CD4-positive, alpha-beta T cell (primary cell): ENCODE measurements around the gene CDH8. TPM values are rescaled to one million over a fixed set of nuclear protein-coding genes. Genes with fewer than 3 reads are reported as not detected.

Experiments used
- ATAC-seq: fragments of 200-7000 bp; cut with Tn5 transposase; one replicate; pipeline ENCODE4 v1.10.0; 2022; ENCODE audit warnings: mild to moderate bottlenecking; ENCODE audit not compliant: poor library complexity
- CTCF ChIA-PET: fragments of 350-600 bp; sonication (Branson Sonifier 250); formaldehyde crosslinking; loops from one replicate; lab custom pipeline; 2021; ENCODE audit warnings: antibody characterized with exemption, inconsistent platforms; lab: Charles Lee
- POLR2A ChIA-PET: fragments of 350-600 bp; sonication (Branson Sonifier 250); formaldehyde crosslinking; loops from one replicate; lab custom pipeline; 2021; ENCODE audit warnings: antibody characterized with exemption, inconsistent platforms; lab: Charles Lee
- DNase-seq, 14 experiments: peaks; one replicate each; pipeline ENCODE4 v3.0.0-alpha.2; 2013 to 2020; ENCODE audit warnings: mixed read lengths in 2 of 14
- H3K27ac ChIP-seq, 2 donors: one replicate each; pipeline versions ENCODE4 v1.5.1 to v1.7.0; 2013; ENCODE audit warnings: low read length in 2 of 2, low read depth in 1 of 2, mild to moderate bottlenecking in 1 of 2
- H3K27me3 ChIP-seq, 2 experiments: 1 replicate in 1 of 2; 2 replicates in 1 of 2; pipeline versions ENCODE4 v1.6.1 to v1.7.0; 2013; ENCODE audit warnings: low read length in 2 of 2, control low read depth in 1 of 2, mild to moderate bottlenecking in 1 of 2, moderate library complexity in 1 of 2; ENCODE audit not compliant: insufficient read depth in 2 of 2, control insufficient read depth in 1 of 2
- H3K36me3 ChIP-seq: one replicate; pipeline ENCODE4 v1.6.1; 2013; ENCODE audit warnings: low read length, control low read depth; ENCODE audit not compliant: insufficient read depth
- H3K4me1 ChIP-seq: one replicate; pipeline ENCODE4 v1.6.1; 2013; ENCODE audit warnings: low read length, control low read depth; ENCODE audit not compliant: insufficient read depth
- H3K4me3 ChIP-seq: one replicate; pipeline ENCODE4 v1.5.1; 2013; ENCODE audit warnings: mild to moderate bottlenecking, low read length, moderate library complexity
- H3K9me3 ChIP-seq, 2 experiments: 1 replicate in 1 of 2; 2 replicates in 1 of 2; pipeline versions ENCODE4 v1.6.1 to v1.7.0; 2013; ENCODE audit warnings: low read length in 2 of 2, mild to moderate bottlenecking in 2 of 2, control low read depth in 1 of 2, moderate library complexity in 1 of 2; ENCODE audit not compliant: control insufficient read depth in 1 of 2, insufficient read depth in 1 of 2
- H3K27ac Mint-ChIP-seq: one replicate; pipeline ENCODE4 v1.8.0; 2020; ENCODE audit warnings: mixed read lengths
- H3K27me3 Mint-ChIP-seq: one replicate; pipeline ENCODE4 v1.8.0; 2021; ENCODE audit warnings: mixed read lengths
- H3K36me3 Mint-ChIP-seq: one replicate; pipeline ENCODE4 v1.8.0; 2021; ENCODE audit warnings: low read depth, mixed read lengths
- H3K4me1 Mint-ChIP-seq: one replicate; pipeline ENCODE4 v1.8.0; 2021; ENCODE audit warnings: low read depth, mixed read lengths
- H3K4me3 Mint-ChIP-seq: one replicate; pipeline ENCODE4 v1.8.0; 2020; ENCODE audit warnings: mild to moderate bottlenecking, mixed read lengths
- H3K9me3 Mint-ChIP-seq: one replicate; pipeline ENCODE4 v1.8.0; 2020; ENCODE audit warnings: mixed read lengths
- CTCF ChIP-seq: fragments of 200-600 bp; IDR thresholded peaks from one replicate; pipeline ENCODE4 v1.8.0; 2022; ENCODE audit warnings: antibody characterized with exemption, mild to moderate bottlenecking
- intact Hi-C, 2 experiments: fragments of 100-400 bp; cut with DNase I in 1 of 2; cut with micrococcal nuclease in 1 of 2; formaldehyde crosslinking; loops; one replicate each; pipeline versions ENCODE4 v1.15.1 to v1.9.0; 2023 to 2025; cut with DNase I, micrococcal nuclease
- total RNA-seq, 174 experiments: library from RNA in 2 of 174; stranded (reverse) in 2 of 174; gene quantifications; one replicate each; pipeline ENCODE4 v1.2.3 and lab custom pipeline; 2021 to 2026

Gene CDH8
- total RNA-seq, 2 experiments from 2014 or later = not detected

- intact Hi-C loops = no loop called here
- no peaks in the 10 kb centered on the region for H3K36me3 ChIP-seq
- no peaks in the 10 kb centered on the region for H3K27me3 Mint-ChIP-seq
- no peaks in the 10 kb centered on the region for H3K36me3 Mint-ChIP-seq
- no peak overlapping the region for H3K27ac ChIP-seq
- H3K27ac Mint-ChIP-seq = no peak overlapping the region
- peaks cover 11% of the 10 kb centered on the region for H3K9me3 Mint-ChIP-seq
- ChIA-PET CTCF (no interaction called here), POLR2A (no interaction called here)
- H3K27me3 ChIP-seq = no peaks in the 10 kb centered on the region
- H3K9me3 ChIP-seq = peaks cover 6 to 7% of the 10 kb centered on the region in 2 experiments
- DNase-seq (no peak), ATAC-seq (no peak)
- TF ChIP-seq CTCF = no peak
- H3K4me3 Mint-ChIP-seq = no peak overlapping the region
- H3K4me1 Mint-ChIP-seq = no peaks in the 10 kb centered on the region
- H3K4me1 ChIP-seq = no peaks in the 10 kb centered on the region
- H3K4me3 ChIP-seq = no peak overlapping the region
These were observed 150.9 kb downstream of the CDH8 start for GRCh38 chr16:61885343-61885742.

- POLR2A ChIA-PET = no interaction called here
- intact Hi-C loops = no loop called here
- no peak overlapping the region for H3K27ac ChIP-seq
- peaks cover 4 to 8% of the 10 kb centered on the region in 2 experiments for H3K9me3 ChIP-seq
- H3K4me1 ChIP-seq = no peaks in the 10 kb centered on the region
- ATAC-seq (no peak), DNase-seq (no peak)
- no peaks in the 10 kb centered on the region for H3K27me3 Mint-ChIP-seq
- no peak overlapping the region for H3K4me3 ChIP-seq
- no peaks in the 10 kb centered on the region for H3K36me3 ChIP-seq
- CTCF ChIA-PET = no interaction called here
- no peak for TF ChIP-seq CTCF
- no peaks in the 10 kb centered on the region for H3K36me3 Mint-ChIP-seq
- H3K27me3 ChIP-seq = no peaks in the 10 kb centered on the region
- no peak overlapping the region for H3K4me3 Mint-ChIP-seq
- H3K27ac Mint-ChIP-seq = no peak overlapping the region
- no peaks in the 10 kb centered on the region for H3K4me1 Mint-ChIP-seq
- H3K9me3 Mint-ChIP-seq = peaks cover 14% of the 10 kb centered on the region
These were observed 156.9 kb downstream of the CDH8 start for GRCh38 chr16:61879306-61879705.

- no peaks in the 10 kb centered on the region for H3K4me1 Mint-ChIP-seq
- no peak for TF ChIP-seq CTCF
- Histone ChIP-seq H3K4me3 (no peak overlapping the region), H3K27ac (no peak overlapping the region), H3K36me3 (no peaks in the 10 kb centered on the region), H3K4me1 (no peaks in the 10 kb centered on the region), H3K27me3 (no peaks in the 10 kb centered on the region), H3K9me3 (peaks cover 4% of the 10 kb centered on the region in 2 experiments)
- H3K9me3 Mint-ChIP-seq = peaks cover 17% of the 10 kb centered on the region
- CTCF ChIA-PET = no interaction called here
- H3K36me3 Mint-ChIP-seq = no peaks in the 10 kb centered on the region
- POLR2A ChIA-PET = no interaction called here
- intact Hi-C loops = no loop called here
- H3K4me3 Mint-ChIP-seq = no peak overlapping the region
- no peak for ATAC-seq
- H3K27me3 Mint-ChIP-seq = no peaks in the 10 kb centered on the region
- no peak overlapping the region for H3K27ac Mint-ChIP-seq
- no peak for DNase-seq
These were observed 158.8 kb downstream of the CDH8 start for GRCh38 chr16:61877436-61877835.
